Measurements from ENCODE around the gene ALDOC. TPM values are rescaled to one million over a fixed set of nuclear protein-coding genes. Genes with fewer than 3 reads are reported as not detected.
A peak's percentile ranks its signal among the peaks of the same experiment; 100 is the strongest.

The ALDOC gene
- total RNA-seq, 1 donor from 2014 or later, result 10.3 TPM

DNA sequence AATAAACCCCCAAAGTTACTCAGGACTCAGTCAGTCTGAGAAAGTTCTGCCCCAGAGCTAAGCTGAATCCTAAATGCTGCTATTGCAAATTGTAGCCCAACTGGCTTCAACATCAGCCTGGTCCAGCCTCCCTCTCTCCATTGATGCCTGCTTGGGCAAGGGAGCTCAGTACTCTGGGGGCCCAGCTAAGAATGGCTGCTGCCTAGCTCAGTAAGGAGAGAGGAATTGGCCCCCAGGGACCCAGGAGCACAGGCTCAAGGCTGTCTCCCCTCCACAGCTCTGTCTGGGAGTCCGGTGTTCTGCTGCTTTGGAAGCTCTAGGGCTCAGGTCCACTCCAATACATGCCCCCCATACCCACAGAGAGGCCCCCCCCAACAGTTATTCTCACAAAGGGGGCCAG is 25.8 kb downstream of the ALDOC start:
- H3K4me3 Mint-ChIP-seq (ENCODE audit: unreplicated experiment), result no peak overlapping the region
- Histone ChIP-seq H3K4me1 (ENCODE audit: insufficient read depth, low read length) (peaks cover 7% of the 10 kb centered on the region), H3K4me2 (ENCODE audit: low read length) (no peak overlapping the region)

GRCh38 chr17:28549236-28550132 is 27.2 kb downstream of the ALDOC start:
- Histone ChIP-seq H3K9ac (ENCODE audit: low read length) (no peak overlapping the region), H3K27ac (ENCODE audit: low read depth, low read length) (no peak overlapping the region), H2AFZ (ENCODE audit: low read depth, low read length) (no peak overlapping the region), H3K4me3 (ENCODE audit: insufficient read depth, low read depth, low read length) (no peak overlapping the region), H3K27me3 (ENCODE audit: insufficient read depth, low read length) (no peaks in the 10 kb centered on the region), H3K79me2 (ENCODE audit: insufficient read depth, low read length) (peaks cover 5% of the 10 kb centered on the region), H3K36me3 (ENCODE audit: insufficient read depth, low read length) (peaks cover 3% of the 10 kb centered on the region), H3K4me2 (ENCODE audit: low read length) (no peak overlapping the region), H3K4me1 (ENCODE audit: insufficient read depth, low read length) (peaks cover 7% of the 10 kb centered on the region), H4K20me1 (ENCODE audit: insufficient read depth, low read length) (peaks cover 44% of the 10 kb centered on the region), H3K9me3 (ENCODE audit: insufficient read depth, low read depth, low read length) (no peaks in the 10 kb centered on the region)
- no peaks in the 10 kb centered on the region for H3K9me3 Mint-ChIP-seq (ENCODE audit: unreplicated experiment)
- no peak for TF ChIP-seq CTCF (IDR thresholded peaks at IDR 0.05; ENCODE audit: insufficient read depth, low read depth, low read length)
- TF ChIP-seq EZH2 (IDR thresholded peaks at IDR 0.05; ENCODE audit: insufficient read depth, low read length), result no peak
- H3K27ac Mint-ChIP-seq (ENCODE audit: unreplicated experiment), result no peak overlapping the region
- peaks cover 11% of the 10 kb centered on the region for H3K4me1 Mint-ChIP-seq (ENCODE audit: low read depth, unreplicated experiment)
- peaks cover 3% of the 10 kb centered on the region for H3K27me3 Mint-ChIP-seq (ENCODE audit: low read depth, unreplicated experiment)
- DNase-seq (ENCODE audit: low read depth), result no peak
- peaks cover 14% of the 10 kb centered on the region for H3K36me3 Mint-ChIP-seq (ENCODE audit: low read depth, unreplicated experiment)
- H3K4me3 Mint-ChIP-seq (ENCODE audit: unreplicated experiment), result peak overlapping the region; percentile 34
- FAIRE-seq, result no peak

More for the DNA sequence above, 25.8 kb downstream of the ALDOC start:
- no peak for DNase-seq (ENCODE audit: low read depth)
- Histone ChIP-seq H3K9ac (ENCODE audit: low read length) (no peak overlapping the region), H3K27me3 (ENCODE audit: insufficient read depth, low read length) (no peaks in the 10 kb centered on the region), H3K79me2 (ENCODE audit: insufficient read depth, low read length) (peaks cover 5% of the 10 kb centered on the region), H2AFZ (ENCODE audit: low read depth, low read length) (no peak overlapping the region), H3K4me3 (ENCODE audit: insufficient read depth, low read depth, low read length) (no peak overlapping the region), H3K36me3 (ENCODE audit: insufficient read depth, low read length) (peaks cover 11% of the 10 kb centered on the region), H3K27ac (ENCODE audit: low read depth, low read length) (no peak overlapping the region), H4K20me1 (ENCODE audit: insufficient read depth, low read length) (peaks cover 48% of the 10 kb centered on the region), H3K9me3 (ENCODE audit: insufficient read depth, low read depth, low read length) (no peaks in the 10 kb centered on the region)
- Mint-ChIP-seq H3K27ac (ENCODE audit: unreplicated experiment) (no peak overlapping the region), H3K9me3 (ENCODE audit: unreplicated experiment) (no peaks in the 10 kb centered on the region), H3K36me3 (ENCODE audit: low read depth, unreplicated experiment) (peaks cover 23% of the 10 kb centered on the region), H3K4me1 (ENCODE audit: low read depth, unreplicated experiment) (peaks cover 11% of the 10 kb centered on the region), H3K27me3 (ENCODE audit: low read depth, unreplicated experiment) (no peaks in the 10 kb centered on the region)
- FAIRE-seq, result no peak
- TF ChIP-seq EZH2 (IDR thresholded peaks at IDR 0.05; ENCODE audit: insufficient read depth, low read length), result no peak
- no peak for TF ChIP-seq CTCF (IDR thresholded peaks at IDR 0.05; ENCODE audit: insufficient read depth, low read depth, low read length)

Measured in astrocyte (in vitro differentiated cells and primary cell).